HUDEP-2 (cell line): ENCODE measurements around the gene RBM33.

ENCODE experiments used
- DNase-seq, 76 experiments: peaks; one replicate each; lab custom pipeline; 2025; ENCODE audit not compliant: unreplicated experiment in 76 of 76; lab: John Stamatoyannopoulos, UW

Gene RBM33

DNA sequence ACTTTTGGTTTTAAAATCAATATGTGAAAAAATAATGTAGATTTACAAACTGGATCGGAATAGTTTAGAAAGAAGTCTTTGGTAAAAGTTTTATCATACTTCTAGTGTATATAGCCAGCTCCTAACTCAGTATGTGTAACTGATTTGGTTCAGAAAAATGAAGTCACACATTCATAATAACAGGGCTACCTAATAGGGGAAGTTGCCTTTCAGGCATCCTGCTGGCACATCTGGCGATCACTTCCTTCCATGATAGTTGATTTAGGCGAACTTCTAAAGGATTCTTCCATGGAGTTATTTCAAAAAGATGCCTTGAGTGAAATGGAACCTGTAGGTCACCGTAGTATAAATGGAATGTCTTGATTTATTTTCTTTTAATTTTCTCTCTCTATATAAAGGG, 98.7 kb downstream of the RBM33 start:
- DNase-seq: no peak

- no peak for DNase-seq
Observed at GRCh38 chr7:155744971-155745683, 100.7 kb downstream of the RBM33 start.

- DNase-seq: no peak
Observed at GRCh38 chr7:155745737-155746136, 101.3 kb downstream of the RBM33 start.

DNA sequence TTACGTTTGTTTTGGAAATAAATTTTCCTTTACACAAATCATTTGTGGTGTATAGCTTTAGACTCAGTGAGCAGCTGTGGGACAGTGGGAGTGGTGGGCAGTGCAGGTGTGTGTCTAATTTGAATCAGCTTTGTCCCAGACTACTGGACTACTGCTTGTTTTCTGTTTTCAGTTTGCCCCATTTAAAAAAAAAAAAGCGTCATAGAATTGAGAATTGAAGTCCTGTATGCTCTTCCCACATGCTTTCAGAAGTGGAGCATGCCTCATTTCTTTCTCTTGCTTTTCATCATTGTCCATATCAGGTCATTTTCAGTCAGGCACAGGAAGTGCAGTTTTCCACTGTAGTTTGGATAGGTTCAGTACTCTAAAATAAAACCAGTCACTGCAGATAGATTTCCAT, 101.7 kb downstream of the RBM33 start:
- DNase-seq: no peak

DNA sequence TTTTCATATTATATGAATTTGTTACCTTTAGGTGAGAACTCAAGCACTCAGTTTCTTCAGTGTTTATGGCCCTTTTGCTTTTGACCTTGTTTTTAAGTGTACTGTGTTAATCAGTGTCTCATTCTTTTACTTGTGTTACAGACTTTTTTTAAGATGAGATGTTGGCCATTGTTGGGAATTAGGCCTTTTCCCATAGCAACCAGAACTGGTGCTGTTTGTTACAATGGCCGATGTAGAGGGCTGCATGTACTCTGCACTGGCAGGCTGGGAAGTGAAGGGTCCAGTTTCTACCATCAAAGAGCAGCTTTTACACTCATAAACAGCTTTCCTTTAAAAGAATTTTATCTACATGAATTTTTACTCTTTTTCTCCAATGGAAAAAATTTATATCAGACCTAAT, 102.7 kb downstream of the RBM33 start:
- no peak for DNase-seq

GRCh38 chr7:155749578-155749977, 105.1 kb downstream of the RBM33 start:
- DNase-seq: no peak

GRCh38 chr7:155750255-155751125, 106.0 kb downstream of the RBM33 start:
- DNase-seq: no peak

DNA sequence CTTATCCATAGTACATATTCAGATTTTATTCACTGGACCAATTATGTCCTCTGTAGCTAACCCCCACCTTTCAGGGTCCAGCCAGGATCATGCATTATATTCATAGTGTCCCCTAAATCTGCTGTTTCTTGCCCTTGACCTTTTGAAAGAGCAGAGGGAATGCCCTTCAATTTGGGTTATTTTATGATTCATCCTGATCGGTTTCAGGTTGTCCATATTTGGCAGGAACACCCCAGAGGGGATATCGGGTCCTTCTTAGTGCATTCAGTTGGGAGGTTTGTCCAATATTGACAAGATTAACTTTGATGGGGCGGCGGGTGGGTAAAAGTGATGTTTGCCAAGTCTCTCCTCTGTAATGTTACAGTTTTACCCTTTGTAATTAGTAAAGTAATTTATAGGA, 106.9 kb downstream of the RBM33 start:
- DNase-seq: no peak

- DNase-seq: no peak
Observed at GRCh38 chr7:155752756-155753445, 108.4 kb downstream of the RBM33 start.

- no peak for DNase-seq
Observed at GRCh38 chr7:155753446-155753965, 109.0 kb downstream of the RBM33 start.

GRCh38 chr7:155754165-155754564, 109.7 kb downstream of the RBM33 start:
- no peak for DNase-seq

- DNase-seq: peak in 2 of 76 experiments; percentile 2 to 8
Observed at GRCh38 chr7:155755026-155755425, 110.6 kb downstream of the RBM33 start.

DNA sequence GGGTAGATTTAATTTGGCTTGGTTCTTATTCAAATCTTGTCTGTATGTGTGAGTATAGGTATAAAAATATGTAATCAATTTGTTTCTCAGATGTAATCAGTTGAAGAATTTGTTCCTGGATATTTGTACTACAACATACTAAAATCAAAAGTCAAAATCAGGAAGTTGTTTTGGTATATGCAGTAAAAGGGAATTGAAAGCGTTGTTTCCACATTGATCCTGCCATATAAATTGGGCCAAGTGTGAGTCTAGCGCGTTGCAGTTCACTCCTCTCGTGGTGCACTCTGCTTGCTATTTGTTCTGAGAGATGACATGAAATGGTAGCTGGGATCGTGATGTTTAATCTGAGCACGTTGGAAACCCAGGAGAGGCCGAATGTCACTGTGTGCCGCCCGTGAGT, 111.9 kb downstream of the RBM33 start:
- no peak for DNase-seq

- DNase-seq: no peak
Observed at GRCh38 chr7:155758348-155758747, 113.9 kb downstream of the RBM33 start.

- no peak for DNase-seq
Observed at GRCh38 chr7:155759740-155760430, 115.4 kb downstream of the RBM33 start.

- no peak for DNase-seq
Observed at GRCh38 chr7:155761162-155761561, 116.7 kb downstream of the RBM33 start.

DNA sequence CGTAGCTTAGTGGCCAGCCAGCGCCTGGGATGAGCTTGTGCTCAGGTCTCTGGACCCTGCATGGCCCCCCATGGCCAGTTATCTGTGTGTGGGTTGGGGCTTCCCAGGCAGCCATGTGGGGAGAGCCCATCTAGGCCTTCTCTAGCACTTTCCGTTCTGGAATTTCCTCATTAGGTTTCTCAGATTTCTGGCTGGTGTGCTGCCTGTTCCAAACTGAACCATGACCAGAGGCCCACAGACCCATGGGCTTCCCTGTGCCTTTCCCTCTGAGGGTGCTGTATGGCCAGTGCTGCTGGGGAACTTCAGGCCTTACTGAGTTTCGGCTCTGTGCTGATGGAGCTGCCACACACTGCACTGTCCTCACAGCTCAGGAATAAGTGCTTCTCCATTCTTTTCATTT, 117.6 kb downstream of the RBM33 start:
- no peak for DNase-seq

- no peak for DNase-seq
Observed at GRCh38 chr7:155762655-155763054, 118.2 kb downstream of the RBM33 start.

DNA sequence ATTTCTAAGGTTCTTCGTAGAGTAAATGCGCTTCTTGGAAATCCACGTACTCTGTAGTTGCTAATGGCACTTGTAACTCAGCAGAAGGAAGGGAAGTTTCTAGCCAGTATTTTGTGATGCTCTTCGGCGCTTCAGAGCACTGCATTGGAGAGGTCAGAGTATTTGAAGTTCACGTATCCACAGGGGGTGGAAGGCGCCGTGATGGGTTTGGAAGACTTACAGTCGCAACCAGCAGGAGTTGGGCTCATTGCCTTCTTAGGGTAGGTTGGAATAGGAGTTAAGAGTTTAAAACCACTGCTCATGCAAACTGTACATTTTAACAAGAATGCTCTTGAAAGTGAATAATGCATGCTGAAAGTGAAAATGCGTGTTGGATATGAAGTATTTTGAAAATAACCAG, 118.7 kb downstream of the RBM33 start:
- DNase-seq: no peak

DNA sequence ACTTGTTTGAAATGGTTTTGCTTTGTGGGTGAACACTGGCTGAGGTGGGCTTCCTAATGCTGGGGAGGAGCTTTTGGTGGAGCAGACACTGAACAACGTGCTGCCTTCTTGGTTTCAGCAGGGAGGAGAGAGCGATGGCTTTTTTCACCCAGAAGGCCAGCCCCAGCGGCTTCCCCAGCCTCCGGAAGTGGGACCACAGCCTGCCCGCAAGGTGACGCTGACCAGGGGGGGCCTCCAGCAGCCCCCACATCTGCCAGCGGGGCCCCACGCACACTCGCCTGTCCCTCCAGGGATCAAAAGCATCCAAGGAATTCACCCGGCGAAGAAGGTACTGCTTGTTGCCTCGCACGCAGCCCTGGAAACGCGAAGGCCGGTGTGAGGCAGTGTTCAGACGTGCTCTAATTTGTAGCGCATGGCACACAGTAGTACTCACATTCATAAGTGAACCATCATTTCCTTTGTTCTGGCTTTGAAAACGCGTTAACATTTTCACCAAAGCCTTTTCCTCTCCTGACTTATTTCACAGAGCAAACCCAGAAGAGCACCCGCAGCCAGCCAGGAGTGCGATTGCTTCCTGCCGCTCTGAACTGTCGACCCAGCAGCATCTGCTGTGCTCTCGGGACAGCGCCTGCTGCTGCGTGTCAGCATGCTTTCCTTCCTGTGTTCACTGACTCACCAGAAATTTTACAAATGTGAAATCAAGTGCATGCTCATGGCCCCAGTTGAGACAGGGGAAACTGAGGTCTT, 119.4 kb downstream of the RBM33 start:
- DNase-seq: no peak
